GM12878 (cell line): ENCODE measurements around the gene OSBPL3. TPM values are rescaled to one million over a fixed set of nuclear protein-coding genes. Genes with fewer than 3 reads are reported as not detected.
A peak's percentile ranks its signal among the peaks of the same experiment; 100 is the strongest.

ENCODE experiments used
- ATAC-seq: fragments of 200-7000 bp; cut with Tn5 transposase; 3 replicates; pipeline ENCODE4 v1.9.1; 2020; ENCODE audit warnings: mild to moderate bottlenecking, moderate library complexity
- BruUV-seq: library from RNA; stranded (reverse); fragments of 400-500 nt; replicated peaks from 2 replicates; lab custom pipeline; 2021; lab: Mats Ljungman, UMichigan
- CTCF ChIA-PET: fragments of 300-600 bp; sonication (Branson Sonifier 250); formaldehyde crosslinking; extraction: SDS; loops from one replicate; lab custom pipeline; 2021; ENCODE audit warnings: inconsistent platforms; lab: Yijun Ruan, JAX
- POLR2A ChIA-PET: fragments of 350-600 bp; formaldehyde crosslinking; extraction: SDS; loops from one replicate; lab custom pipeline; 2021; ENCODE audit warnings: inconsistent platforms; lab: Charles Lee
- RAD21 ChIA-PET: fragments of 300-600 bp; sonication (Branson Sonifier 250); formaldehyde crosslinking; loops from one replicate; lab custom pipeline; 2023; ENCODE audit warnings: antibody characterized with exemption; ENCODE audit not compliant: unreplicated experiment; lab: Charles Lee
- SMC1A ChIA-PET: fragments of 300-600 bp; sonication (Branson Sonifier 250); formaldehyde crosslinking; loops from one replicate; lab custom pipeline; 2023; ENCODE audit not compliant: unreplicated experiment, uncharacterized antibody; lab: Charles Lee
- DNase-seq: peaks from one replicate; pipeline ENCODE4 v3.0.0-alpha.2; 2011; ENCODE audit warnings: low read depth, low spot score
- FAIRE-seq: peaks from 3 replicates; lab custom pipeline; 2011; peaks lifted over from hg19 to GRCh38; lab: Jason Lieb, UNC
- H2AFZ ChIP-seq: 2 replicates; pipeline ENCODE4 v1.6.0; 2011; ENCODE audit warnings: low read depth, low read length, control low read depth; ENCODE audit not compliant: control insufficient read depth
- H3K27ac ChIP-seq: 2 replicates; pipeline ENCODE4 v1.5.1; 2011; ENCODE audit warnings: control low read depth; ENCODE audit not compliant: control insufficient read depth, insufficient read depth
- H3K27me3 ChIP-seq, 2 experiments: replicated peaks in 1 of 2; 2 replicates each; pipeline versions ENCODE4 v1.6.0 to v1.6.1; 2011; ENCODE audit warnings: low read length in 1 of 2; ENCODE audit not compliant: control insufficient read depth in 2 of 2, insufficient read depth in 2 of 2
- H3K36me3 ChIP-seq, 2 experiments: 2 replicates each; pipeline ENCODE4 v1.5.1; 2011; ENCODE audit warnings: low read length in 1 of 2; ENCODE audit not compliant: control insufficient read depth in 2 of 2, insufficient read depth in 2 of 2
- H3K4me1 ChIP-seq: 2 replicates; pipeline ENCODE4 v1.6.1; 2011; ENCODE audit warnings: mild to moderate bottlenecking, low read length, moderate library complexity, mixed read lengths; ENCODE audit not compliant: control insufficient read depth, insufficient read depth
- H3K4me2 ChIP-seq: 2 replicates; pipeline ENCODE4 v1.6.0; 2011; ENCODE audit warnings: control low read depth; ENCODE audit not compliant: control insufficient read depth, insufficient read depth
- H3K4me3 ChIP-seq: fragments of 200-600 bp; sonication (generic); 2 replicates; pipeline ENCODE4 v1.5.1; 2016
- H3K79me2 ChIP-seq: 2 replicates; pipeline ENCODE4 v1.6.0; 2011; ENCODE audit warnings: low read length; ENCODE audit not compliant: control insufficient read depth, insufficient read depth
- H3K9ac ChIP-seq: 2 replicates; pipeline ENCODE4 v1.8.0; 2011; ENCODE audit warnings: low read length, control low read depth, mixed read lengths; ENCODE audit not compliant: control insufficient read depth, insufficient read depth
- H3K9me3 ChIP-seq: replicated peaks from 3 replicates; pipeline ENCODE4 v1.5.1; 2011; ENCODE audit warnings: mild to moderate bottlenecking, low read length; ENCODE audit not compliant: control insufficient read depth, insufficient read depth
- H4K20me1 ChIP-seq: 2 replicates; pipeline ENCODE4 v1.6.0; 2011; ENCODE audit not compliant: control insufficient read depth, insufficient read depth
- BHLHE40 ChIP-seq, 2 experiments: fragments of 450-650 bp in 1 of 2; IDR thresholded peaks; 2 replicates each; pipeline ENCODE4 v1.6.1; 2011 to 2017; ENCODE audit warnings: low read depth in 2 of 2, borderline replicate concordance in 1 of 2, improper control_type of control experiment in 1 of 2, low read length in 1 of 2, mild to moderate bottlenecking in 1 of 2
- CEBPZ ChIP-seq: fragments of 150-350 bp; IDR thresholded peaks from 2 replicates; pipeline ENCODE4 v1.6.1; 2016; ENCODE audit warnings: low read depth, low read length
- CHD2 ChIP-seq: IDR thresholded peaks from 2 replicates; pipeline ENCODE4 v1.6.1; 2011; ENCODE audit warnings: low read depth, low read length, improper control_type of control experiment, borderline replicate concordance
- CHD4 ChIP-seq: fragments of 200-600 bp; sonication (generic); IDR thresholded peaks from 2 replicates; pipeline ENCODE4 v1.6.1; 2016; ENCODE audit warnings: mild to moderate bottlenecking
- EZH2 ChIP-seq: IDR thresholded peaks from 2 replicates; pipeline ENCODE4 v1.6.1; 2012; ENCODE audit warnings: low read depth, mild to moderate bottlenecking, control low read depth, inconsistent platforms, low read length, borderline replicate concordance; ENCODE audit not compliant: control insufficient read depth
- HDGF ChIP-seq: fragments of 450-650 bp; IDR thresholded peaks from 2 replicates; pipeline ENCODE4 v1.6.1; 2016; ENCODE audit warnings: antibody characterized with exemption
- KDM1A ChIP-seq: fragments of 200-600 bp; sonication (generic); IDR thresholded peaks from 2 replicates; pipeline ENCODE4 v1.6.1; 2016; ENCODE audit warnings: borderline replicate concordance
- NFYB ChIP-seq: IDR thresholded peaks from 2 replicates; pipeline ENCODE4 v1.6.1; 2011; ENCODE audit warnings: low read depth, mild to moderate bottlenecking, low read length, improper control_type of control experiment, moderate library complexity; ENCODE audit not compliant: insufficient read depth
- RB1 ChIP-seq: fragments of 450-650 bp; formaldehyde crosslinking; IDR thresholded peaks from 2 replicates; pipeline ENCODE4 v1.6.1; 2017; ENCODE audit warnings: mild to moderate bottlenecking, borderline replicate concordance
- SREBF2 ChIP-seq: IDR thresholded peaks from 2 replicates; pipeline ENCODE4 v1.6.1; 2012; ENCODE audit warnings: mild to moderate bottlenecking, low read length
- SUZ12 ChIP-seq: fragments of 200-600 bp; sonication (generic); IDR thresholded peaks from one replicate; pipeline ENCODE4 v1.6.1; 2018; ENCODE audit warnings: antibody characterized with exemption, mild to moderate bottlenecking; ENCODE audit not compliant: unreplicated experiment
- TCF7 ChIP-seq: IDR thresholded peaks from 2 replicates; pipeline ENCODE4 v1.6.1; 2014; ENCODE audit warnings: antibody characterized with exemption, borderline replicate concordance
- ZBED1 ChIP-seq: IDR thresholded peaks from 2 replicates; pipeline ENCODE4 v1.6.1; 2016; ENCODE audit warnings: borderline replicate concordance
- WGBS: methylation state at CpG from one replicate; pipeline ENCODE4 v1.1.6; 2016; ENCODE audit warnings: low lambda C conversion rate; ENCODE audit not compliant: insufficient replicate concordance, insufficient coverage; ENCODE audit errors: missing lambda C conversion rate; 5-methylcytosine and 5-hydroxymethylcytosine counted together
- in situ Hi-C: fragments of 300-500 bp; cut with MboI; formaldehyde crosslinking; loops from 9 replicates; pipeline ENCODE4 v1.14.3; 2018; ENCODE audit warnings: mixed read lengths
- intact Hi-C: fragments of 100-400 bp; cut with micrococcal nuclease; formaldehyde crosslinking; loops from one replicate; pipeline ENCODE4 v1.14.2; 2022; ENCODE audit not compliant: unreplicated experiment
- polyA plus RNA-seq, 11 experiments: library from polyadenylated mRNA; depleted of rRNA in 4 of 11; unstranded in 6 of 11; stranded (reverse) in 5 of 11; fragments of >200 nt; fragmentation: Nextera tagmentation in 4 of 11; fragmentation: Illumina TruSeq in 1 of 11; extraction: Ambion mirVana in 4 of 11; extraction: Trizol in 1 of 11; gene quantifications; 1 replicate in 1 of 11; 2 replicates in 10 of 11; pipeline versions ENCODE4 v1.2.1 to v1.2.3, GENCODE V29; 2011 to 2016; ENCODE audit warnings: inconsistent platforms in 2 of 11, missing spikeins in 2 of 11, low read depth in 1 of 11
- total RNA-seq, 4 experiments: library from RNA; depleted of rRNA in 3 of 4; stranded (reverse); fragments of >200 nt in 3 of 4; fragmentation: Illumina TruSeq in 1 of 4; extraction: Trizol in 1 of 4; gene quantifications; 2 replicates each; pipeline versions ENCODE4 v1.2.1 to v1.2.3, GENCODE V29; 2013 to 2021
- TF ChIP-seq, protein P1 (sequence below): fragments of 450-650 bp; IDR thresholded peaks from 2 replicates; pipeline ENCODE4 v1.6.1; 2014; ENCODE audit warnings: mild to moderate bottlenecking
- TF ChIP-seq, protein P2 (sequence below): fragments of 150-350 bp; IDR thresholded peaks from 2 replicates; pipeline ENCODE4 v1.6.1; 2014; ENCODE audit warnings: mild to moderate bottlenecking, low read depth, low read length

OSBPL3 gene
- total and polyA plus RNA-seq, 10 of the 15 experiments (the other 5 are each of a cell fraction or from before 2014, with no cell fraction given) = 6.1 to 46.6 (median 27.0) TPM

DNA sequence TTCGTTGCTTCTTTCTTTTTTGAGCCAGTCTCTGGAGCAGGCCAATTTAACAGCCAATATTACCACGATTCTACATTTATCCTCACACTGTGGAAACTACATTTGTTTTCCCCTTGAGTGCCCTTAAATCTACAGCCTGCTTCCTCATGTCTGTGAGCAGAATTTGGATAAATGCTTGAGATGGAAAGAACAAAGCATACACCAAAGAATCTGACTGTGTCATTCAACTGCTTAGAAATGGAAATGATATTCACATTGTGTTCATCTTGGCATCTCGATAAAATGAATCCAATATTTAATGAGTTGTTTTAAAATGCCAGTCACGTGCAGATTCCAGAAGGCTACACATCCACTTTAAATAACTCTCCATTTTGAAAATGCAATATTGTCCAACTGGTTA lies 181.7 kb downstream of the OSBPL3 start:
- no peak overlapping the region for H3K27ac ChIP-seq
- FAIRE-seq (no peak), ATAC-seq (no peak), DNase-seq (no peak)
- no peaks in the 10 kb centered on the region for H3K9me3 ChIP-seq
- ChIA-PET RAD21 (no interaction called here), CTCF (no interaction called here), SMC1A (interaction anchor here (0.7 kb wide), 2 partner anchors 14 to 293 kb away, joined by 3 read pairs; no protein-coding TSS in a partner anchor), POLR2A (no interaction called here)
- no peaks in the 10 kb centered on the region for H3K4me1 ChIP-seq
- H3K36me3 ChIP-seq = peaks cover 0 to 14% of the 10 kb centered on the region in 2 experiments; a peak in 3 of 4 replicates
- in situ Hi-C loops = no loop called here
- H3K79me2 ChIP-seq = no peaks in the 10 kb centered on the region
- no peaks in the 10 kb centered on the region for H4K20me1 ChIP-seq
- no peak overlapping the region for H3K9ac ChIP-seq
- no peak overlapping the region for H3K4me3 ChIP-seq
- H2AFZ ChIP-seq = no peak overlapping the region
- H3K27me3 ChIP-seq = no peaks in the 10 kb centered on the region
- intact Hi-C loops = no loop called here
- BruUV-seq = TSS peak; percentile 19
- TF ChIP-seq KDM1A (no peak), TCF7 (no peak), RB1 (no peak), SUZ12 (no peak), ZBED1 (no peak), CEBPZ (no peak), HDGF (no peak), NFYB (no peak), BHLHE40 (IDR thresholded peaks at IDR 0.05; ENCODE audit: borderline replicate concordance in 1 of 2, low read depth in 2 of 2, low read length in 1 of 2) (no peak), EZH2 (no peak), CHD2 (no peak), CHD4 (no peak), SREBF2 (no peak)
- TF ChIP-seq, protein P1, sequence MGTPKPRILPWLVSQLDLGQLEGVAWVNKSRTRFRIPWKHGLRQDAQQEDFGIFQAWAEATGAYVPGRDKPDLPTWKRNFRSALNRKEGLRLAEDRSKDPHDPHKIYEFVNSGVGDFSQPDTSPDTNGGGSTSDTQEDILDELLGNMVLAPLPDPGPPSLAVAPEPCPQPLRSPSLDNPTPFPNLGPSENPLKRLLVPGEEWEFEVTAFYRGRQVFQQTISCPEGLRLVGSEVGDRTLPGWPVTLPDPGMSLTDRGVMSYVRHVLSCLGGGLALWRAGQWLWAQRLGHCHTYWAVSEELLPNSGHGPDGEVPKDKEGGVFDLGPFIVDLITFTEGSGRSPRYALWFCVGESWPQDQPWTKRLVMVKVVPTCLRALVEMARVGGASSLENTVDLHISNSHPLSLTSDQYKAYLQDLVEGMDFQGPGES = no peak
- TF ChIP-seq, protein P2, sequence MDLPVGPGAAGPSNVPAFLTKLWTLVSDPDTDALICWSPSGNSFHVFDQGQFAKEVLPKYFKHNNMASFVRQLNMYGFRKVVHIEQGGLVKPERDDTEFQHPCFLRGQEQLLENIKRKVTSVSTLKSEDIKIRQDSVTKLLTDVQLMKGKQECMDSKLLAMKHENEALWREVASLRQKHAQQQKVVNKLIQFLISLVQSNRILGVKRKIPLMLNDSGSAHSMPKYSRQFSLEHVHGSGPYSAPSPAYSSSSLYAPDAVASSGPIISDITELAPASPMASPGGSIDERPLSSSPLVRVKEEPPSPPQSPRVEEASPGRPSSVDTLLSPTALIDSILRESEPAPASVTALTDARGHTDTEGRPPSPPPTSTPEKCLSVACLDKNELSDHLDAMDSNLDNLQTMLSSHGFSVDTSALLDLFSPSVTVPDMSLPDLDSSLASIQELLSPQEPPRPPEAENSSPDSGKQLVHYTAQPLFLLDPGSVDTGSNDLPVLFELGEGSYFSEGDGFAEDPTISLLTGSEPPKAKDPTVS = no peak
- WGBS = 75% methylated on average over 4 of the region's 4 CpGs
- H3K4me2 ChIP-seq = no peak overlapping the region
